Measurements from ENCODE around the gene HRNR.

Gene HRNR

DNA sequence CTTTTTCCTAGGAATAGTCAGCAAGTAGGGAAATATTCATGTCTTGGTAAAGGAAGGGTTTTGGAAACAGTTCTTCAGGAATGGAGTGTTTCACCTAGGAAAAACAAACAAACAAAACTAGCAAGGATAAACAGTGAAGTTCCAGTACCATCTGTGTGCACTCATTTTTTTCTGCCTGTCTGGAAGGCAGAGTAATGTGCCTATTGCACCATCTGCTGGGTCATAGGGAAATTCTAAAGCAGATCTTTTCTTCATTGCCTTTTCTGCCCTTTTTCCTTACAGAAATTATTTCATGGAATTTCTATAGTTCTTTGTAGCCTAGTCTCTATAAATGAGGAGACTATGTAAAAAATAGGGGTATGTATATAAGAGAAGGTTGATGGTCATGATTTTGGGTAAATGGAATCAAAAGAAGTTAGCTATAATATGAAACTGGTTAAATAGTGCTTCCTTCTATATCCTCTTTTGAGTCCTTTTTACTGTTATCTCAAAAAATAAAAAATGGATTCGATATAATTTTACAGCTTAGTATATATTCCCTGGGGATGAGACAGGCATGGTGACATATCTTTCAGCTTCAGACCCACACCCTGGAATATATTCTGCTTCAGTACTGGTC is 3.4 kb upstream of the HRNR start:
- peak; percentile 80 for TF ChIP-seq CTCF (IDR thresholded peaks at IDR 0.05)

- TF ChIP-seq CTCF (IDR thresholded peaks at IDR 0.05): no peak
Observed at GRCh38 chr1:152225678-152226077, 1.7 kb upstream of the HRNR start.

GRCh38 chr1:152220166-152221163 is 3.5 kb downstream of the HRNR start:
- TF ChIP-seq CTCF (IDR thresholded peaks at IDR 0.05): no peak

- TF ChIP-seq CTCF (IDR thresholded peaks at IDR 0.05): no peak
Observed at GRCh38 chr1:152218762-152219436, 5.1 kb downstream of the HRNR start.

- no peak for TF ChIP-seq CTCF (IDR thresholded peaks at IDR 0.05)
Observed at GRCh38 chr1:152198982-152199381, 25.0 kb downstream of the HRNR start.

DNA sequence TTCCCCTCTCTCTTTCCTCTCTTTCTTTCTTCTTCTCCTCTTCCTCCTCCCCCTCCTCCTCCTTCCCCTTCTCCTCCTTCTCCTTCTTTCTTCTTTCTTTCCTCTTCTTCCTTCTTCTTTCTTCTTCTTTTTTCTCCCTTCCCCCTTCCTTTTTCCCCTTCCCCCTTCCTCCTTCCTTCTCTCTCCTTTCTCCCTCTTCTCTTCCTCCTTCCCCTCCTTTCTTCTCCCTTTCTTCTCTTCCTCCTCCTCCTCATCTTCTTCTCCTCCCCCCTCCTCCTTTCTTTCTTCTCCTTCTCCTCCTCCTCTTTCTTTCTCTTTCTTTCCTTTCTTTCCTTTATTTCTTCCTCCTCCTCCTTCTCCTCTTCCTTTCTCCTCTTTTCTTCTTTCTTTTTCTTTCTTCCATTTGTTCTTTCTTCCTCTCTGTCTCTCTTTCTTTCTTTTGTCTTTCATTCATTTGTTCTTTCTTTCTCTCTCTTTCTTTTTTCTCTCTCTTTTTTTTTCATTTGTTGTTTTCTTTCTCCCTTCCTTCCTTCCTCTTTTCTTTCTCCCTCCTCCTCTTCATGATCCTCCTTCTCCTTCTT is 26.5 kb downstream of the HRNR start:
- no peak for TF ChIP-seq CTCF (IDR thresholded peaks at IDR 0.05)

DNA sequence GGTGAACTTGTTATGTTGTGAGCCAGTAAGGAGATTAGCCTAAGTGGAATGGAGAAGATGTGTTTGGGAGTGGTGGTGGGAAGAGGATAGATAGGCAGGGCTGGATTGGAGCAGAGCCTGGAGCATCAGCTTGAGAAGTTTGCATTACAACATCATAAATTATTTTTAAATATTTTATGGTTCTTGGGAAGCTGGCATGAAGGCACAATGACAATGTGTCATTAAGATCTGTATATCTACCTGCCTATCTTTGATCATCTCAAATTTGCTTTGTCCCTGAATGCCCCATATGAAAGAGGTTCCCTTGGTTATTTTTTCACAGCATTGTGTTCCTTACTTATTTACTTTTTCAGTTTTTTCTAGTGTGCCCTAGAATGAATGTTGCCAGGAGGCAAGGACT is 32.3 kb downstream of the HRNR start:
- TF ChIP-seq CTCF (IDR thresholded peaks at IDR 0.05): no peak

Data from LNCAP (cell line).